Measurements from ENCODE around the gene MTRR. TPM values are rescaled to one million over a fixed set of nuclear protein-coding genes. Genes with fewer than 3 reads are reported as not detected.

MTRR gene
- total and polyA plus RNA-seq, 9 of the 15 experiments (the other 6 are each of a cell fraction or from before 2014, with no cell fraction given): 39.3 to 84.6 (median 66.2) TPM

DNA sequence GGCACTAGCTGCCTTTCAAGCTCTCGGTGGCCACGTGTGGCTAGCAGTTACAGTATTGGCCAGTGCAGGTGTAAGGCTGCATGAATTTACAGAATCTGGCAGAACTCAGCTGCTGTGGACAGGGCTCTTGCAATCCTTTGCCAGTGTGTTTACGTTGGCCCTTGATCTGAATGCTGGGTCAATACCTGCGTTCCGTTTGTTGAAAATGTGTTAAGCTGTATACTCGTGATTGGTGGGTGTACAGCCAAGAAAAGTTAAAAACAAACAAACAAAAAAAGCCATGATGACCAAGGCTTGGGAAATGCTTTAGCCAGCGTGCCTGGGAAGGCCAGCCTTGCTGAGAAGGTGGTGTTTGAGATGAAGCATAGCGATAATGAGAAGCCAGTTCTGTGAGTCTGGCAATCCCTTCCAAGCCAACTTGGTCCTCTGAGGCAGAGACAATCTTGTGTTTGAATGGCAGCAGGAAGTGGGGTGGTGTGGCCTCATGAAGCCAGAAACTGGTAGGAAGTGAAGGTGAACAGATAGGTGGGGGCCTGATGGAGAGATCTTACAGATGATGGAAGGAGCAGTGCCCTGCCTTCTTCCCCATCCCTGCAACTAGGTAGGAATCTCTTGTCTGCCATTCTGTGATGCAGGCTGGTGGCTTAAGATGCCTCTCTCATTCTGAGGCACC lies 17.2 kb upstream of the MTRR start:
- no peak overlapping the region for H3K9ac ChIP-seq (ENCODE audit: insufficient read depth in 1 of 2, low read depth in 2 of 2, low read length in 2 of 2)
- no peaks in the 10 kb centered on the region for H3K9me1 ChIP-seq (ENCODE audit: control insufficient read depth, insufficient read depth, low read length)
- CTCF ChIA-PET (ENCODE audit: low intra/inter-chr PET ratio): no interaction called here
- no peaks in the 10 kb centered on the region for H3K79me2 ChIP-seq (ENCODE audit: control insufficient read depth, insufficient read depth, low read length)
- no TSS peak for BruUV-seq (replicated peaks)
- FAIRE-seq (no peak), ATAC-seq (no peak), DNase-seq (ENCODE audit: extremely low read depth in 1 of 4, low spot score in 3 of 4) (no peak)
- H3K9me3 ChIP-seq (replicated peaks; ENCODE audit: control insufficient read depth, insufficient read depth, low read depth, low read length): no peaks in the 10 kb centered on the region
- POLR2A ChIA-PET: no interaction called here
- peaks cover 2 to 10% of the 10 kb centered on the region in 2 experiments; a peak in 2 of 5 replicates for H3K27me3 ChIP-seq (ENCODE audit: control insufficient read depth in 2 of 2, insufficient read depth in 2 of 2, low read length in 2 of 2)
- H2AFZ ChIP-seq (ENCODE audit: low read depth, low read length): no peak overlapping the region; the same call in 1 of the 2 replicates
- WGBS (ENCODE audit: insufficient coverage, low coverage, missing lambda C conversion rate): 1% methylated on average over 8 of the region's 8 CpGs
- no peaks in the 10 kb centered on the region for H3K36me3 ChIP-seq (ENCODE audit: control insufficient read depth, insufficient read depth, low read length)
- H3K27ac ChIP-seq (ENCODE audit: extremely low read depth, low read depth, low read length): no peak overlapping the region
- intact Hi-C loops (cut with micrococcal nuclease) (no loop called here), in situ Hi-C loops (cut with MboI) (no loop called here)
- no peaks in the 10 kb centered on the region for H4K20me1 ChIP-seq (replicated peaks; ENCODE audit: control insufficient read depth, insufficient read depth, low read length)
- H3K4me2 ChIP-seq (ENCODE audit: insufficient read depth, low read length): no peak overlapping the region
- no peak overlapping the region for H3K4me3 ChIP-seq
- peaks cover 0 to 4% of the 10 kb centered on the region in 2 experiments; a peak in 1 of 5 replicates for H3K4me1 ChIP-seq (replicated peaks in 1 of 2; ENCODE audit: control insufficient read depth in 2 of 2, insufficient read depth in 2 of 2, low read length in 2 of 2)
- TF ChIP-seq NFIX (CRISPR knock-in tag; IDR thresholded peaks at IDR 0.05; ENCODE audit: low read depth): no peak
- no peak for TF ChIP-seq JUN (IDR thresholded peaks at IDR 0.05; ENCODE audit: borderline replicate concordance, low read depth, low read length)
- TF ChIP-seq JUN (CRISPR knock-in tag; IDR thresholded peaks at IDR 0.05; ENCODE audit: borderline replicate concordance): no peak
- TF ChIP-seq ZKSCAN1 (IDR thresholded peaks at IDR 0.05; ENCODE audit: low read depth, low read length): no peak
- TF ChIP-seq FOXJ2 (tag; IDR thresholded peaks at IDR 0.05): no peak
- TF ChIP-seq TSC22D4 (tag; IDR thresholded peaks at IDR 0.05): no peak
- no peak for TF ChIP-seq CREM (IDR thresholded peaks at IDR 0.05; ENCODE audit: low read depth)
- TF ChIP-seq, protein P1, sequence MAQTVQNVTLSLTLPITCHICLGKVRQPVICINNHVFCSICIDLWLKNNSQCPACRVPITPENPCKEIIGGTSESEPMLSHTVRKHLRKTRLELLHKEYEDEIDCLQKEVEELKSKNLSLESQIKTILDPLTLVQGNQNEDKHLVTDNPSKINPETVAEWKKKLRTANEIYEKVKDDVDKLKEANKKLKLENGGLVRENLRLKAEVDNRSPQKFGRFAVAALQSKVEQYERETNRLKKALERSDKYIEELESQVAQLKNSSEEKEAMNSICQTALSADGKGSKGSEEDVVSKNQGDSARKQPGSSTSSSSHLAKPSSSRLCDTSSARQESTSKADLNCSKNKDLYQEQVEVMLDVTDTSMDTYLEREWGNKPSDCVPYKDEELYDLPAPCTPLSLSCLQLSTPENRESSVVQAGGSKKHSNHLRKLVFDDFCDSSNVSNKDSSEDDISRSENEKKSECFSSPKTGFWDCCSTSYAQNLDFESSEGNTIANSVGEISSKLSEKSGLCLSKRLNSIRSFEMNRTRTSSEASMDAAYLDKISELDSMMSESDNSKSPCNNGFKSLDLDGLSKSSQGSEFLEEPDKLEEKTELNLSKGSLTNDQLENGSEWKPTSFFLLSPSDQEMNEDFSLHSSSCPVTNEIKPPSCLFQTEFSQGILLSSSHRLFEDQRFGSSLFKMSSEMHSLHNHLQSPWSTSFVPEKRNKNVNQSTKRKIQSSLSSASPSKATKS (CRISPR knock-in tag; IDR thresholded peaks at IDR 0.05): no peak
- TF ChIP-seq, protein P2, sequence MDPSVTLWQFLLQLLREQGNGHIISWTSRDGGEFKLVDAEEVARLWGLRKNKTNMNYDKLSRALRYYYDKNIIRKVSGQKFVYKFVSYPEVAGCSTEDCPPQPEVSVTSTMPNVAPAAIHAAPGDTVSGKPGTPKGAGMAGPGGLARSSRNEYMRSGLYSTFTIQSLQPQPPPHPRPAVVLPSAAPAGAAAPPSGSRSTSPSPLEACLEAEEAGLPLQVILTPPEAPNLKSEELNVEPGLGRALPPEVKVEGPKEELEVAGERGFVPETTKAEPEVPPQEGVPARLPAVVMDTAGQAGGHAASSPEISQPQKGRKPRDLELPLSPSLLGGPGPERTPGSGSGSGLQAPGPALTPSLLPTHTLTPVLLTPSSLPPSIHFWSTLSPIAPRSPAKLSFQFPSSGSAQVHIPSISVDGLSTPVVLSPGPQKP (CRISPR knock-in tag; IDR thresholded peaks at IDR 0.05): no peak
- TF ChIP-seq PPARD (CRISPR knock-in tag; IDR thresholded peaks at IDR 0.05): no peak
- TF ChIP-seq ZNF217 (CRISPR knock-in tag; IDR thresholded peaks at IDR 0.05): no peak
- TF ChIP-seq, protein P3, sequence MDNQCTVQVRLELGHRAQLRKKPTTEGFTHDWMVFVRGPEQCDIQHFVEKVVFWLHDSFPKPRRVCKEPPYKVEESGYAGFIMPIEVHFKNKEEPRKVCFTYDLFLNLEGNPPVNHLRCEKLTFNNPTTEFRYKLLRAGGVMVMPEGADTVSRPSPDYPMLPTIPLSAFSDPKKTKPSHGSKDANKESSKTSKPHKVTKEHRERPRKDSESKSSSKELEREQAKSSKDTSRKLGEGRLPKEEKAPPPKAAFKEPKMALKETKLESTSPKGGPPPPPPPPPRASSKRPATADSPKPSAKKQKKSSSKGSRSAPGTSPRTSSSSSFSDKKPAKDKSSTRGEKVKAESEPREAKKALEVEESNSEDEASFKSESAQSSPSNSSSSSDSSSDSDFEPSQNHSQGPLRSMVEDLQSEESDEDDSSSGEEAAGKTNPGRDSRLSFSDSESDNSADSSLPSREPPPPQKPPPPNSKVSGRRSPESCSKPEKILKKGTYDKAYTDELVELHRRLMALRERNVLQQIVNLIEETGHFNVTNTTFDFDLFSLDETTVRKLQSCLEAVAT (IDR thresholded peaks at IDR 0.05): no peak

Measured in K562 (cell line).